NT2/D1 (cell line): ENCODE measurements around the gene PODN.

Source experiments
- SUZ12 ChIP-seq: IDR thresholded peaks from 2 replicates; pipeline ENCODE4 v1.6.1; 2011; ENCODE audit not compliant: insufficient read length, insufficient read depth; ENCODE audit errors: extremely low read depth
- ZNF274 ChIP-seq: IDR thresholded peaks from 2 replicates; pipeline ENCODE4 v1.6.1; 2011; ENCODE audit warnings: mild to moderate bottlenecking, low read depth, low read length

- no peak for TF ChIP-seq SUZ12
- no peak for TF ChIP-seq ZNF274
Observed at GRCh38 chr1:53093778-53094532, 31.9 kb downstream of the PODN start.
